NT2/D1 (cell line): Measurements from ENCODE around the gene IQGAP3.

Experiments used
- DNase-seq: peaks from one replicate; pipeline ENCODE4 v3.0.0-alpha.2; 2011; ENCODE audit warnings: low read depth, low spot score
- H3K27me3 ChIP-seq: 2 replicates; pipeline ENCODE4 v1.6.0; 2011; ENCODE audit warnings: mild to moderate bottlenecking; ENCODE audit not compliant: insufficient read length, insufficient read depth
- H3K36me3 ChIP-seq: 2 replicates; pipeline ENCODE4 v1.6.1; 2011; ENCODE audit warnings: mild to moderate bottlenecking, low read length, mixed read lengths; ENCODE audit not compliant: insufficient read depth, insufficient read length
- H3K4me1 ChIP-seq: 2 replicates; pipeline ENCODE4 v1.5.1; 2011; ENCODE audit not compliant: insufficient read depth, insufficient read length
- H3K4me3 ChIP-seq: 2 replicates; pipeline ENCODE4 v1.5.1; 2011; ENCODE audit warnings: low read depth; ENCODE audit not compliant: insufficient read length
- H3K9ac ChIP-seq: 2 replicates; pipeline ENCODE4 v1.6.0; 2011; ENCODE audit warnings: low read depth; ENCODE audit not compliant: insufficient read length
- H3K9me3 ChIP-seq: 2 replicates; pipeline ENCODE4 v1.5.1; 2011; ENCODE audit warnings: mild to moderate bottlenecking, low read length; ENCODE audit not compliant: insufficient read depth
- SUZ12 ChIP-seq: IDR thresholded peaks from 2 replicates; pipeline ENCODE4 v1.6.1; 2011; ENCODE audit not compliant: insufficient read length, insufficient read depth; ENCODE audit errors: extremely low read depth
- YY1 ChIP-seq: IDR thresholded peaks from 2 replicates; pipeline ENCODE4 v1.6.1; 2011; ENCODE audit not compliant: insufficient read length, insufficient read depth
- ZNF274 ChIP-seq: IDR thresholded peaks from 2 replicates; pipeline ENCODE4 v1.6.1; 2011; ENCODE audit warnings: mild to moderate bottlenecking, low read depth, low read length

Gene IQGAP3

GRCh38 chr1:156565519-156565918, 6.8 kb downstream of the IQGAP3 start:
- Histone ChIP-seq H3K4me1 (no peaks in the 10 kb centered on the region), H3K36me3 (peaks cover 88% of the 10 kb centered on the region), H3K9me3 (no peaks in the 10 kb centered on the region), H3K4me3 (no peak overlapping the region), H3K9ac (no peak overlapping the region), H3K27me3 (no peaks in the 10 kb centered on the region)
- DNase-seq = no peak
- TF ChIP-seq ZNF274 (no peak), YY1 (no peak), SUZ12 (no peak)

GRCh38 chr1:156560585-156561163, 11.7 kb downstream of the IQGAP3 start:
- Histone ChIP-seq H3K9ac (no peak overlapping the region), H3K4me1 (no peaks in the 10 kb centered on the region), H3K27me3 (no peaks in the 10 kb centered on the region), H3K9me3 (no peaks in the 10 kb centered on the region), H3K36me3 (peaks cover 77% of the 10 kb centered on the region), H3K4me3 (no peak overlapping the region)
- no peak for DNase-seq
- TF ChIP-seq SUZ12 = no peak
- TF ChIP-seq ZNF274 = no peak
- TF ChIP-seq YY1 = no peak

- H3K4me3 ChIP-seq = no peak overlapping the region
- no peak overlapping the region for H3K9ac ChIP-seq
- TF ChIP-seq SUZ12 = no peak
- no peak for TF ChIP-seq YY1
- TF ChIP-seq ZNF274 = no peak
- H3K4me1 ChIP-seq = no peaks in the 10 kb centered on the region
- H3K36me3 ChIP-seq = peaks cover 74% of the 10 kb centered on the region
- DNase-seq = no peak
- no peaks in the 10 kb centered on the region for H3K27me3 ChIP-seq
- H3K9me3 ChIP-seq = no peaks in the 10 kb centered on the region
These were observed 12.5 kb downstream of the IQGAP3 start for GRCh38 chr1:156559797-156560385.

- Histone ChIP-seq H3K9ac (no peak overlapping the region), H3K9me3 (no peaks in the 10 kb centered on the region), H3K4me3 (no peak overlapping the region), H3K27me3 (no peaks in the 10 kb centered on the region), H3K36me3 (peaks cover 74% of the 10 kb centered on the region), H3K4me1 (no peaks in the 10 kb centered on the region)
- no peak for DNase-seq
- TF ChIP-seq ZNF274 (no peak), SUZ12 (no peak), YY1 (no peak)
These were observed 13.1 kb downstream of the IQGAP3 start for GRCh38 chr1:156559086-156559796.

GRCh38 chr1:156556354-156556753, 16.0 kb downstream of the IQGAP3 start:
- DNase-seq = no peak
- Histone ChIP-seq H3K9me3 (no peaks in the 10 kb centered on the region), H3K36me3 (peaks cover 70% of the 10 kb centered on the region), H3K27me3 (no peaks in the 10 kb centered on the region), H3K9ac (no peak overlapping the region), H3K4me3 (no peak overlapping the region), H3K4me1 (no peaks in the 10 kb centered on the region)
- no peak for TF ChIP-seq YY1
- no peak for TF ChIP-seq ZNF274
- no peak for TF ChIP-seq SUZ12

- H3K4me3 ChIP-seq = no peak overlapping the region
- no peak overlapping the region for H3K9ac ChIP-seq
- H3K27me3 ChIP-seq = no peaks in the 10 kb centered on the region
- no peak for DNase-seq
- peaks cover 72% of the 10 kb centered on the region for H3K36me3 ChIP-seq
- no peaks in the 10 kb centered on the region for H3K4me1 ChIP-seq
- no peak for TF ChIP-seq YY1
- no peak for TF ChIP-seq ZNF274
- TF ChIP-seq SUZ12 = no peak
- H3K9me3 ChIP-seq = no peaks in the 10 kb centered on the region
These were observed 16.6 kb downstream of the IQGAP3 start for GRCh38 chr1:156555715-156556114.

GRCh38 chr1:156554971-156555370, 17.4 kb downstream of the IQGAP3 start:
- H3K9ac ChIP-seq = no peak overlapping the region
- H3K4me3 ChIP-seq = no peak overlapping the region
- H3K4me1 ChIP-seq = no peaks in the 10 kb centered on the region
- no peak for TF ChIP-seq YY1
- TF ChIP-seq ZNF274 = no peak
- no peak for TF ChIP-seq SUZ12
- H3K36me3 ChIP-seq = peaks cover 72% of the 10 kb centered on the region
- DNase-seq = no peak
- no peaks in the 10 kb centered on the region for H3K27me3 ChIP-seq
- no peaks in the 10 kb centered on the region for H3K9me3 ChIP-seq
